ENCODE measurements around the gene SNX24. TPM values are rescaled to one million over a fixed set of nuclear protein-coding genes. Genes with fewer than 3 reads are reported as not detected.

Gene SNX24
- total and polyA plus RNA-seq, 8 donors = 1.2 to 38.5 (median 20.0) TPM

- WGBS, 5 donors = 90 to 98% (median 95%) methylated on average over 6 of the region's 6 CpGs
- Histone ChIP-seq H3K9me3 (no peaks in the 10 kb centered on the region), H3K27me3 (no peaks in the 10 kb centered on the region), H3K4me3 (no peak overlapping the region), H3K27ac (no peak overlapping the region), H3K36me3 (peaks cover 0 to 29% (median 20%) of the 10 kb centered on the region in 4 donors), H3K4me1 (no peaks in the 10 kb centered on the region)
- DNase-seq = peak in 1 of 2 donors; percentile 8
- intact Hi-C loops (cut with DNase I; ENCODE audit: low total_unique reads) = no loop called here
- TF ChIP-seq EP300 (IDR thresholded peaks at IDR 0.05) = no peak
- TF ChIP-seq POLR2AphosphoS5 (IDR thresholded peaks at IDR 0.05) = no peak
- TF ChIP-seq POLR2A (IDR thresholded peaks at IDR 0.05) = no peak
- TF ChIP-seq, protein P1, sequence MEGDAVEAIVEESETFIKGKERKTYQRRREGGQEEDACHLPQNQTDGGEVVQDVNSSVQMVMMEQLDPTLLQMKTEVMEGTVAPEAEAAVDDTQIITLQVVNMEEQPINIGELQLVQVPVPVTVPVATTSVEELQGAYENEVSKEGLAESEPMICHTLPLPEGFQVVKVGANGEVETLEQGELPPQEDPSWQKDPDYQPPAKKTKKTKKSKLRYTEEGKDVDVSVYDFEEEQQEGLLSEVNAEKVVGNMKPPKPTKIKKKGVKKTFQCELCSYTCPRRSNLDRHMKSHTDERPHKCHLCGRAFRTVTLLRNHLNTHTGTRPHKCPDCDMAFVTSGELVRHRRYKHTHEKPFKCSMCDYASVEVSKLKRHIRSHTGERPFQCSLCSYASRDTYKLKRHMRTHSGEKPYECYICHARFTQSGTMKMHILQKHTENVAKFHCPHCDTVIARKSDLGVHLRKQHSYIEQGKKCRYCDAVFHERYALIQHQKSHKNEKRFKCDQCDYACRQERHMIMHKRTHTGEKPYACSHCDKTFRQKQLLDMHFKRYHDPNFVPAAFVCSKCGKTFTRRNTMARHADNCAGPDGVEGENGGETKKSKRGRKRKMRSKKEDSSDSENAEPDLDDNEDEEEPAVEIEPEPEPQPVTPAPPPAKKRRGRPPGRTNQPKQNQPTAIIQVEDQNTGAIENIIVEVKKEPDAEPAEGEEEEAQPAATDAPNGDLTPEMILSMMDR (IDR thresholded peaks at IDR 0.05) = no peak
Measured at GRCh38 chr5:123007182-123007581, 161.8 kb downstream of the SNX24 start.

GRCh38 chr5:123007754-123008153, 162.3 kb downstream of the SNX24 start:
- no peaks in the 10 kb centered on the region for H3K4me1 ChIP-seq
- 93 to 96% (median 94%) methylated on average over 6 of the region's 6 CpGs for WGBS, 5 donors
- intact Hi-C loops (cut with DNase I; ENCODE audit: low total_unique reads) = no loop called here

GRCh38 chr5:123012321-123012720, 166.9 kb downstream of the SNX24 start:
- no peaks in the 10 kb centered on the region for H3K27me3 ChIP-seq
- DNase-seq = no peak
- H3K4me1 ChIP-seq = no peaks in the 10 kb centered on the region
- peaks cover 0 to 14% (median 11%) of the 10 kb centered on the region in 4 donors for H3K36me3 ChIP-seq
- no peak overlapping the region for H3K27ac ChIP-seq
- 76 to 94% (median 89%) methylated on average over 1 of the region's 1 CpG for WGBS, 5 donors
- H3K9me3 ChIP-seq = no peaks in the 10 kb centered on the region
- no peak for TF ChIP-seq POLR2AphosphoS5 (IDR thresholded peaks at IDR 0.05)
- intact Hi-C loops (cut with DNase I; ENCODE audit: low total_unique reads) = no loop called here
- H3K4me3 ChIP-seq = no peak overlapping the region

More at GRCh38 chr5:123007754-123008153, 162.3 kb downstream of the SNX24 start:
- no peaks in the 10 kb centered on the region for H3K9me3 ChIP-seq
- no peak overlapping the region for H3K4me3 ChIP-seq
- H3K36me3 ChIP-seq = peaks cover 0 to 26% (median 20%) of the 10 kb centered on the region in 4 donors
- no peak overlapping the region for H3K27ac ChIP-seq
- H3K27me3 ChIP-seq = no peaks in the 10 kb centered on the region
- TF ChIP-seq, protein P1 (IDR thresholded peaks at IDR 0.05) = no peak
- no peak for DNase-seq

DNA sequence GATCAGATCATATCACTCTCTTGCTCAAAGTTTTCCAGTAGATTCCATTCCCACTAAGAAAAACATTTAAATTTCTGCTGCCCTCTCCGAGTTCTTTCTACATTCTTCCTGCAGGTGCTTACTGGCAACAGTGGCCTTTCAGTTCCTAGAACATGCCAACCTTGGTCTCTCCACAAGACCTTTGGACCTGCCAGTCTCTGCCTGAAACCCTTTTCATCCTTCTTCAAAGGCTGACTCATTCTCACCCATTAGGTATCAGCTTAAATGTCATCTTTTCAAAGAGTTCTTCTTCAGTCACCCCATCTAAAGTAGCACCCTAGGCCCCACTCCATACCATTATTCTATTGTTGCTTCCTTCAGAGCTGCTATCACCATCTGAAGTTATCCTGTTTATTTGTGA, 169.3 kb downstream of the SNX24 start:
- no peak overlapping the region for H3K27ac ChIP-seq
- H3K4me1 ChIP-seq = no peaks in the 10 kb centered on the region
- DNase-seq = no peak
- WGBS, 5 donors = 63 to 72% (median 67%) methylated on average over 1 of the region's 1 CpG
- H3K36me3 ChIP-seq = no peaks in the 10 kb centered on the region
- no peak overlapping the region for H3K4me3 ChIP-seq
- intact Hi-C loops (cut with DNase I; ENCODE audit: low total_unique reads) = no loop called here
- TF ChIP-seq EP300 (IDR thresholded peaks at IDR 0.05) = no peak
- TF ChIP-seq, protein P1 (IDR thresholded peaks at IDR 0.05) = no peak
- no peaks in the 10 kb centered on the region for H3K27me3 ChIP-seq
- no peaks in the 10 kb centered on the region for H3K9me3 ChIP-seq

GRCh38 chr5:123028222-123028621, 182.8 kb downstream of the SNX24 start:
- Histone ChIP-seq H3K9me3 (no peaks in the 10 kb centered on the region), H3K36me3 (peaks cover 0 to 55% (median 53%) of the 10 kb centered on the region in 4 donors), H3K4me1 (peaks cover 0 to 7% (median 1%) of the 10 kb centered on the region in 4 donors), H3K4me3 (no peak overlapping the region), H3K27me3 (no peaks in the 10 kb centered on the region), H3K27ac (no peak overlapping the region)
- DNase-seq = no peak
- no peak for TF ChIP-seq EP300 (IDR thresholded peaks at IDR 0.05)
- TF ChIP-seq POLR2AphosphoS5 (IDR thresholded peaks at IDR 0.05) = no peak
- TF ChIP-seq POLR2A (IDR thresholded peaks at IDR 0.05) = no peak
- TF ChIP-seq, protein P1 (IDR thresholded peaks at IDR 0.05) = no peak
- WGBS, 5 donors = 79 to 94% (median 90%) methylated on average over 9 of the region's 9 CpGs
- intact Hi-C loops (cut with DNase I; ENCODE audit: low total_unique reads) = no loop called here
